Transverse colon (tissue), 4 donors: ENCODE data around the gene RNGTT.

Experiments used
- EP300 ChIP-seq: sonication (generic); formaldehyde crosslinking; IDR thresholded peaks from one replicate; pipeline ENCODE4 v1.6.1; 2017; ENCODE audit warnings: antibody characterized with exemption, low read depth
- POLR2A ChIP-seq: fragments of 450-650 bp; IDR thresholded peaks from one replicate; pipeline ENCODE4 v1.6.1; 2016; ENCODE audit warnings: antibody characterized with exemption, mild to moderate bottlenecking, moderate library complexity
- POLR2AphosphoS5 ChIP-seq, 3 donors: sonication (generic); formaldehyde crosslinking; IDR thresholded peaks; one replicate each; pipeline ENCODE4 v1.6.1; 2016; ENCODE audit warnings: antibody characterized with exemption in 3 of 3
- TF ChIP-seq, protein P1 (sequence below), 5 experiments: fragments of 200-600 bp in 3 of 5; fragments of 450-650 bp in 2 of 5; sonication (generic) in 3 of 5; IDR thresholded peaks; 1 replicate in 2 of 5; 2 replicates in 3 of 5; pipeline ENCODE4 v1.5.1; 2016 to 2017; ENCODE audit warnings: antibody characterized with exemption in 5 of 5, inconsistent platforms in 3 of 5, mild to moderate bottlenecking in 2 of 5, moderate library complexity in 1 of 5

DNA sequence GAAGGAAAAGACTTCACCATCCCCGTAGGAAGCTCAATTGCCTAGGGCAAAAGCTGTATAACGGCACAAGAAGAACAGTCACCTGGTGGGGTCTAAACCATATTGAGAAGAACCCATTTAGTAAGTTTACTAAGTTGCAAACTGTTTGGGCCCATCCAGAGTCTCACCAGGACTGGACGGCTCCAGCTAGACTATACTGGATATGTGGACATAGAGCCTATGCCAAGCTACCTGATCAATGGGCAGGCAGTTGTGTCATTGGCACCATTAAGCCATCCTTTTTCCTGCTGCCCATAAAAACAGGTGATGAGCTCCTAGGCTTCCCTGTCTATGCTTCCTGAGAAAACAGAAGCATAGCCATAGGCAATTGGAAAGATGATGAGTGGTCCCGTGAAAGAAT lies 293.9 kb downstream of the RNGTT start:
- TF ChIP-seq, protein P1, sequence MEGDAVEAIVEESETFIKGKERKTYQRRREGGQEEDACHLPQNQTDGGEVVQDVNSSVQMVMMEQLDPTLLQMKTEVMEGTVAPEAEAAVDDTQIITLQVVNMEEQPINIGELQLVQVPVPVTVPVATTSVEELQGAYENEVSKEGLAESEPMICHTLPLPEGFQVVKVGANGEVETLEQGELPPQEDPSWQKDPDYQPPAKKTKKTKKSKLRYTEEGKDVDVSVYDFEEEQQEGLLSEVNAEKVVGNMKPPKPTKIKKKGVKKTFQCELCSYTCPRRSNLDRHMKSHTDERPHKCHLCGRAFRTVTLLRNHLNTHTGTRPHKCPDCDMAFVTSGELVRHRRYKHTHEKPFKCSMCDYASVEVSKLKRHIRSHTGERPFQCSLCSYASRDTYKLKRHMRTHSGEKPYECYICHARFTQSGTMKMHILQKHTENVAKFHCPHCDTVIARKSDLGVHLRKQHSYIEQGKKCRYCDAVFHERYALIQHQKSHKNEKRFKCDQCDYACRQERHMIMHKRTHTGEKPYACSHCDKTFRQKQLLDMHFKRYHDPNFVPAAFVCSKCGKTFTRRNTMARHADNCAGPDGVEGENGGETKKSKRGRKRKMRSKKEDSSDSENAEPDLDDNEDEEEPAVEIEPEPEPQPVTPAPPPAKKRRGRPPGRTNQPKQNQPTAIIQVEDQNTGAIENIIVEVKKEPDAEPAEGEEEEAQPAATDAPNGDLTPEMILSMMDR (IDR thresholded peaks at IDR 0.05) = no peak
- TF ChIP-seq EP300 (no peak), POLR2A (no peak), POLR2AphosphoS5 (IDR thresholded peaks at IDR 0.05) (no peak)
